ENCODE results near the gene C3orf70.

C3orf70 gene

DNA sequence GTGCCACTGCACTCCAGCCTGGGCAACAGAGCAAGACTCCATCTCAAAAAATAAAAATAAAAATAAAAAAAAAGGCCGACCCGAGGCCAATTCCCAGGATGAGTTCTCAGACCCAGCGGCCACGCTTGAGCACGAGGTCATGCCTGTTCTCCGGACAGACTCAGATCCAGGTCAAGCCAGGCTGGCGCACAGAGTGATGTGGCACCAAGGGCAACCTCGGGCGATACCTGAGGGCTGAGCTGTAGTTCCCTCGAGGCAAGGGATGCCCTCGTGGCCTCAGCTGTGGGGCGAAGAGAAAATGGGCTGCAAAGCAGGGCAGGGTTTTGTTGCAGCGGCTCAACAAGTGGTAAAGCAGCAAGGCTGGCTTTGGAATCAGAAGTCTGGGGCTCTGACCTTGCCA, 77.3 kb downstream of the C3orf70 start:
- no peak for DNase-seq (ENCODE audit: low spot score)
- TF ChIP-seq, protein P1, sequence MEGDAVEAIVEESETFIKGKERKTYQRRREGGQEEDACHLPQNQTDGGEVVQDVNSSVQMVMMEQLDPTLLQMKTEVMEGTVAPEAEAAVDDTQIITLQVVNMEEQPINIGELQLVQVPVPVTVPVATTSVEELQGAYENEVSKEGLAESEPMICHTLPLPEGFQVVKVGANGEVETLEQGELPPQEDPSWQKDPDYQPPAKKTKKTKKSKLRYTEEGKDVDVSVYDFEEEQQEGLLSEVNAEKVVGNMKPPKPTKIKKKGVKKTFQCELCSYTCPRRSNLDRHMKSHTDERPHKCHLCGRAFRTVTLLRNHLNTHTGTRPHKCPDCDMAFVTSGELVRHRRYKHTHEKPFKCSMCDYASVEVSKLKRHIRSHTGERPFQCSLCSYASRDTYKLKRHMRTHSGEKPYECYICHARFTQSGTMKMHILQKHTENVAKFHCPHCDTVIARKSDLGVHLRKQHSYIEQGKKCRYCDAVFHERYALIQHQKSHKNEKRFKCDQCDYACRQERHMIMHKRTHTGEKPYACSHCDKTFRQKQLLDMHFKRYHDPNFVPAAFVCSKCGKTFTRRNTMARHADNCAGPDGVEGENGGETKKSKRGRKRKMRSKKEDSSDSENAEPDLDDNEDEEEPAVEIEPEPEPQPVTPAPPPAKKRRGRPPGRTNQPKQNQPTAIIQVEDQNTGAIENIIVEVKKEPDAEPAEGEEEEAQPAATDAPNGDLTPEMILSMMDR (IDR thresholded peaks at IDR 0.05; ENCODE audit: extremely low read depth, missing control alignments), result no peak

DNA sequence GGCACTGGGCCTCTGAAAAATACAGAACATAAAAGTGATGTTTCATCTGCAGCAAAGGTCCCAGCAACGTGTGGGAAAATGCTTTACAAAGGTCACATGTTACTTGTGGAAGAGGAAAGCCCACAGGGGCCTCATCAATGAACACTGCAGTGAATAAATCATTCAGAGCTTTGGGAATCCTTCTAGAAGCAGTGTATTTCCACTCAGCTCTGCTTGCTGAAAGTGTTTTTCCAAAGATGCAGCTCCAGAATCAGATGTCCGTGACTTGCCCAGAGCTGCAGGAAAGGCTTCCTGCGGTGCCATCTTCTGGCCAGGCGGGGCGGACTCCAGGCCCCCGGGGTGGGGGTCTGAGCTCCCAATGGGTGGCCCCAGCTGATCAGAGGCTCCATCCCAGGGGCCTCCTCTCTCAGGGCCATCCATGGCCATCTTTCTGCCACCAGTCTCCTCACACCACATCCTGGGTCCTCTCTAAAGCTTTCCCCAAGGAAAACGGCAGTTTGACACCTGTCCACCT, 81.5 kb downstream of the C3orf70 start:
- TF ChIP-seq, protein P1 (IDR thresholded peaks at IDR 0.05; ENCODE audit: extremely low read depth, missing control alignments), result no peak
- no peak for DNase-seq (ENCODE audit: low spot score)

DNA sequence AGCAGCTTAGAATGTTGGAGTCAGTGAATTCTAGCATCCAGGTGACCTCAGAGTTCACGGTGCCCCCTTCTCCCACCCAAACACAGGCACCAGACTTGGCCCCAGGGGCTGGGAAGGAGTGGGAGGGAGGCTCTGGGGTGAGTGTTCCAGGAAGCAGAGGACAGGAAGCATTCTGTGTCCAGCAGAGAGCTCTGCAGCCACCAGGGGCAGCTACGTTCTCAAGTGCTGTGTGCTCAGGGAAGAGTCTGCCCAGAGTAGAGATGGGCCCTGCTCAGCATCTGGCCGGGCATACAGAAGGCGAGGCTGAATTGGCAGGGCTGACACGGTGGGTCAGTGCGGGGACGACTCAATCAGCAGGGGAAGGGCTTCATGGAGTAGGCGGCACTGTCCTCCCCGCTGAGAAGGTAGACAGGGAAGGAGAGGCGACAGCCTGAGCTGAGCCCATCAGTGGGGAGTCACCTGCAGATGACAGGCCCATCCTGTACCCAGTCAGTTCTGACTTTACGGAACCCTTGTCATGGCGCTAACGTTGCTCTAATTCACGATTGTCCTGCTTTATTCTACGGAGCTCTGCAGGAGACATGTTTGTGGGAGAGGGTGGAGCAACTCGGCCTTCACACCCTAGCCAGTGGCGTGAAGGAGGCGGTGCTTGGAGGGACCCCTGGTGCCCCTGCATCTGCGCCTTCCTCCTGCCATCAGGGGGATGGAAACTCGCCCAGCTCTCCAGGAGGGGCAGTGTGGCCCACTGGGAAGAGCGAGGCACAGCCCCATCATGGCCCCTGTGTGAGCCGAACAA, 82.2 kb downstream of the C3orf70 start:
- no peak for DNase-seq (ENCODE audit: low spot score)
- TF ChIP-seq, protein P1 (IDR thresholded peaks at IDR 0.05; ENCODE audit: extremely low read depth, missing control alignments), result no peak

DNA sequence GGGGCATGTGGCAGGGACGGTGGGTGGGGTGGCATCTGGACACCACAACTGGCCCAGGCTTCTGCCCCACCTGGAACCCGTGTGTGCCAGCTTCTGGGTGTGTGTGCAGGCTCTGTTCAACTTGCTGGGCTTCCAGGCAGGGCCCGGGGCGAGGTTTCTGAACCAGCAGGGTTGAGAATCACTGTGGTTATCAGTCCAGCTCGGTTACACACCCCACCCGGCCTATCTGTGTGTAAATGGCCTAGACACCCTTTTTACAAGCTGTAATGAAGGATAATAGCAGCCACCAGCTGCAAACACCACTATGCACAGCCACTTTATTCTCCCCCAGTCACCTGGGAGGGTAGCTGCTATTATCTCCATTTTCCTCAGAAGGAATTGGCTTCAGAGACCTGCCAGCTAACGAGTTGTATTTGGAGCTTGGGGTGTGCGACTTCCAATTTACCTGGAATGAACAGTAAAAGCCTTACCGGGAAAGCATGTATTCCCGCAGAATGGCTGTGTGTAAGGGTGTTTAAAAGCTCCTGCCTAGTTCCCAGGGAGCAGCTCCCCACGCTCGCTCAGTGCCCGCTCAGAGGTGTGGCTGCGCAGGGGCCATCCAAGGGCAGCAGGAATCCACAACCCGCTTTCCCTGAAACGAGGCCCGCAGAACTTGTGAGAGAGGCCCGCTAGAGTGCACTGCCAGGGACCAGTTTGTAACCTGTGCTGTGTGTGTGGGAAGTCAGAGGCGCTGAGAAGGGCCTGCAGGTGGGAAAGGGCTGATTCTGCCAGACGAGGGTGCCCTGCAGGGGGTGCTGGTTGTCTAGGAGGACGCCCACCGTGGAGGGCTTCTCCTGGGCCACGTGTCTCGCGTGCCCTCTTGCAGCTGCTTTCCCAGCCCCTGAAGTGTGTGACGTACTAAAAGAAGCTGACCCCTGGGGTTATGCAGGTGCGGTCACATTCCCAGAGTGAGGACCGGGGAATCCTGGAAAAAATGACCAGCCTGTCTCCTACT, 83.5 kb downstream of the C3orf70 start:
- DNase-seq (ENCODE audit: low spot score), result no peak
- TF ChIP-seq, protein P1 (IDR thresholded peaks at IDR 0.05; ENCODE audit: extremely low read depth, missing control alignments), result no peak

DNA sequence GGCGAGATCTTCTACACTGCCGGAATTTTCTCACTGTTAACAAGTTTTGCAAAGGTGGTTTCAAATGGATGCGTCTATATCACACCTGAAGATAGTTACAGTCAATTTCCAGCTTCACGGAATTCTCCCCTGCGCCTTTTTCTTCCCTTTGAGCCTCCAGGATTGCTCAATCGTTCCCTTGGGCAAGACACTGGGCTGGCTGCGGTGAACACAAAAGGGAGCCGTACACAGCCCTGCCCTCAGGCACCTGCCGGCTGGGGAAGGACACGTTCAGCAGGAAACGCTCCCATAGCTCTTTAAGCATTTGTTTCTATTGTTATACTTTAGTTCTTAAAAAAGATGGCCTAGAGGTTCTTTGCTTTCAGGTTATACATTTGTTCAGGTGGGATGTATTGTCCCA, 85.7 kb downstream of the C3orf70 start:
- no peak for DNase-seq (ENCODE audit: low spot score)
- TF ChIP-seq, protein P1 (IDR thresholded peaks at IDR 0.05; ENCODE audit: extremely low read depth, missing control alignments), result no peak

DNA sequence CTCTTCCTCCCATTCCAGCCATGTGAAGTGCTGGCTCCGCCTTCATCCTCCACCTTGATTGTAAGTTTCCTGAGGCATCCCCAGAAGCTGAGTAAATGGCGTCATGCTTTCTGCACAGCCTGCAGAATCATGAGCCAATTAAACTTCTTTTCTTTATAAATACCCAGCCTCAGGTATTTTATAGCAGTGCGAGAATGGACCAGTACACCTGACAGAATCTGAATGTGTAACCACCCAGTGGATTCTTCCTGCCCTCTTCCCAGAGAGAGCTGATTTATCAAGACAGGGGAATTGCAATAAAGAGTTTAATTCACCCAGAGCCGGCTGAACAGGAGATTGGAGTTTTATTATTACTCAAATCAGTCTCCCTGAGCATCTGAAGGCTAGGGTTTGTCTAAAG, 86.6 kb downstream of the C3orf70 start:
- no peak for DNase-seq (ENCODE audit: low spot score)
- TF ChIP-seq, protein P1 (IDR thresholded peaks at IDR 0.05; ENCODE audit: extremely low read depth, missing control alignments), result no peak

DNA sequence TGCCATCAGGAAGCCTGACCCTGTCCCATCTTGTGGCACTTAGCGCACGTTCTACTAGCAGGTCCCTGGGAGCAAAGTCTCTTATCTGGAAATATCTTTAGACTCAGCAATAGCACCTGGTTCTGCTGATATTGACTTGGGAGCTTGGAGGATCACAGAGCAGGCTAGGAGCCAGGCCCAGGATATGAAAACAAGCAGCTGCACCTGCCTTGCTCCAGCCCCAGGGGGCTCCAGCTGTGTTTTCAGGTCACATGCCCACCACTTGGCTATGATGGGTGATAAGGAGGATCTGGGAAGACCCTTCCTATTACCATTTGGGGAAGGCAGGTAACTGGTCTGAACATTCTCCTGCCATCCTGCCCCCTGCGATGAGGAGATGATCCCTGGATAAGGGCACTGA, 87.8 kb downstream of the C3orf70 start:
- TF ChIP-seq, protein P1 (IDR thresholded peaks at IDR 0.05; ENCODE audit: extremely low read depth, missing control alignments), result no peak
- no peak for DNase-seq (ENCODE audit: low spot score)
